ENCODE results near the gene PPM1J. TPM values are rescaled to one million over a fixed set of nuclear protein-coding genes. Genes with fewer than 3 reads are reported as not detected.
A peak's percentile ranks its signal among the peaks of the same experiment; 100 is the strongest.

Gene PPM1J
- total RNA-seq, 1 experiment from 2014 or later, result 0.85 TPM

DNA sequence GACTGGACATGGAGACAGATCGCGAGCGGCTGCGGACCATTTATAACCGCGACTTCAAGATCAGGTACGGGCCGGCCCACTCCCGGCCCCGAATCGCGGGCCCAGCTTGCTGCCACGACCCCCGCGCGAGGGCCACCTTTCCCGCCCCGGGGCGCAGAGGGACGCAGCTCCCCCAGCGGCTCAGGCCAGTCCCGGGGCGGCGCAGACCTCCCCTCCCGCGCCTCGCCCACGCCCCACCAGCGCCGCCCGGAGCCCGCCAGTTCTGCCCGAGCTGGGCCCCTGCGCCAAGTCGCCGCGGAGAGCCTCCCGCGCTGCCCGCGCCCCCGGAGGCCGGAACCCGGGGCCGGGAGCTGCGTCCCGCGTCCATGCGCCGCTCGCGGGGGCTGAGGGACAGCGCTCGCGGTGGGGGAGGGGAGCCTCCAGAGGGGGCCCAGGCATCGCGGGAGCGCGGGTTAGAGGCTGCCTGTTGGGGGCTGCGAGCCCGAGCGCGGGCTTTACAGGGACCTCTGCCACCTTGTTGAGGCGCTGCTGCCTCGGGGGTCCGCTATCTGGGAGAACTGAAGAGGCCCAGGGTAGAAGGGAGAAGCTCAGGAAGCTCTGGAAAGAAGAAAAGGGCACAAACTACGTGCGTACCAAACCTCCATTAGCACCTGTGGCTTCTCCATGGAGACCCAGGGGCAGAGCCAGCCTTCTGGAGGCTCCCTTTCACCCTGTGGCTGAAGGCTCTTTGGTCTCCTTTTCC is 40.0 kb downstream of the PPM1J start:
- Histone ChIP-seq H3K36me3 (peaks cover 9% of the 10 kb centered on the region; the same call in 1 of the 2 replicates), H3K27ac (peak overlapping the region; percentile 81), H3K4me3 (peak overlapping the region; percentile 88), H3K27me3 (no peaks in the 10 kb centered on the region), H3K9me3 (replicated peaks) (no peaks in the 10 kb centered on the region), H3K4me1 (no peaks in the 10 kb centered on the region; the same call in 1 of the 2 replicates)
- DNase-seq, result peak; percentile 67 to 74

- no peaks in the 10 kb centered on the region; the same call in 1 of the 2 replicates for H3K4me1 ChIP-seq
- peaks cover 12% of the 10 kb centered on the region; the same call in 1 of the 2 replicates for H3K36me3 ChIP-seq
- DNase-seq, result peak; percentile 79 to 85
- H3K4me3 ChIP-seq, result peak within 1 kb of the TSS; percentile 88
- H3K27ac ChIP-seq, result peak within 1 kb of the TSS; percentile 81
- H3K9me3 ChIP-seq (replicated peaks), result no peaks in the 10 kb centered on the region
- H3K27me3 ChIP-seq, result no peaks in the 10 kb centered on the region
Observed at GRCh38 chr1:112674440-112674985, 40.6 kb downstream of the PPM1J start, which contains the start of gene MOV10. TSS of gene MOV10 (plus strand) at chr1:112674659. CDS start at chr1:112674913, 254 bp downstream.

DNA sequence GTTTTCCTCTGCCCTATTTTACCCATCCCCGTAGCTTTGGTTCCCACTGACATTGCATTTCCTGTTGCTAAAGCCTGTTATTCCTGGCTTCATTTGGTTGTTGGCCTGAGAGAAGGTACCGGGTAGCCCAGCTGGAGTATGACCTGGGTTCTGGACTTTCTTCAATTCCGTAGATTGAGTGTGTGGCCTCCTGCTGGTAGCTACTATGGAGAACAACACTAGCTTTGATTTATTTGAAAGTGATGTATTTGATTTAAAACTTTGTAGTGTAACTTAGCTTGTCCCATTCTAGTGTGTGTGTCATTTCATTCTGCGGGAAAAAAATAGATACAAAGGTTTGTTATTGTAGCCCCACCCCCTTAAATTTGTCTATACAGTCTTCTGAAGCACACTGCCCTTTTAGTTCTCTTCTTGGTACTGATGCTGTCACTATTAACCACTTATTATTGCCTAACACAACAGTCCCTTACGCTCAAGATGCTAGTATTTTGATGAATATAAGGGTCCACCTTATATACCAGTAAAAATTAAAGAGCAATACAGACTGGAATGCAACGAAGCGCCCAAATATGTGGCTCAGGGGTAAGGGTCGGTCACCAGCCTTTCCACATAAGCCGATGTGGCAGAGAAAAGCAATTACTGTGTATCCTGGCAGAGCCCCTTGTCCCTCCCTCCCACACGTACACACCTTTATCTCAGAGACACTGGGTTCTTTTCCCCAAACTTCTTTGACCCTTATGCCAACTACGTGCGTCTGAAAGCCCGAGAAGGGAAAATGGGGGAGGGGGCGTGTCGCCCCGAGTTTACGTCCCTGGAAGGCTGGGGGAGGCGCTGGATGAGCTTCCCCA is 41.3 kb downstream of the PPM1J start:
- peak overlapping the region; percentile 81 for H3K27ac ChIP-seq

DNA sequence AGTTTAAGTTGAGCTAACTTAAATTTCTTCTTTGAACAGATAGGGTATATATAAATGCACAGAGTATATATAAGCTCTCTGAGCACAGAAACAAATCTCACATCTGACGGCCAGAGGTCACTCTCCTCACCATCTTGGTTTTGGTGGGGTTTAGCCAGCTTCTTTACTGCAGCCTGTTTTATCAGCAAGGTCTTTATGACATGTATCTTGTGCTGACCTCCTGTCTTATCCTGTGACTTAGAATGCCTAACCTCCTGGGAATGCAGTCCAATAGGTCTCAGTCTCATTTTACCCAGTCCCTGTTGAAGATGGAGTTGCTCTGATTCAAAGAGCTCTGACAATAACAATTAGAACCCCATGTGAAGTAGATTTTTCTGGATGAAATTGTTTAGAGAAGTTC is 42.3 kb downstream of the PPM1J start:
- Histone ChIP-seq H3K4me1 (no peaks in the 10 kb centered on the region; the same call in 1 of the 2 replicates), H3K4me3 (no peak overlapping the region), H3K9me3 (replicated peaks) (no peaks in the 10 kb centered on the region), H3K36me3 (peaks cover 26% of the 10 kb centered on the region; the same call in 1 of the 2 replicates), H3K27ac (no peak overlapping the region), H3K27me3 (no peaks in the 10 kb centered on the region)
- DNase-seq, result no peak

More for the DNA sequence above, 41.3 kb downstream of the PPM1J start:
- no peaks in the 10 kb centered on the region; the same call in 1 of the 2 replicates for H3K4me1 ChIP-seq
- no peaks in the 10 kb centered on the region for H3K9me3 ChIP-seq (replicated peaks)
- no peaks in the 10 kb centered on the region for H3K27me3 ChIP-seq
- peak overlapping the region; percentile 88 for H3K4me3 ChIP-seq
- DNase-seq, result peak in 1 of 2 experiments; percentile 43
- peaks cover 19% of the 10 kb centered on the region; the same call in 1 of the 2 replicates for H3K36me3 ChIP-seq

GRCh38 chr1:112672009-112672408 is 43.1 kb downstream of the PPM1J start:
- H3K27me3 ChIP-seq, result no peaks in the 10 kb centered on the region
- peaks cover 31% of the 10 kb centered on the region for H3K36me3 ChIP-seq
- no peak overlapping the region for H3K27ac ChIP-seq
- H3K4me3 ChIP-seq, result no peak overlapping the region
- no peaks in the 10 kb centered on the region; the same call in 1 of the 2 replicates for H3K4me1 ChIP-seq
- DNase-seq, result no peak
- no peaks in the 10 kb centered on the region for H3K9me3 ChIP-seq (replicated peaks)

GRCh38 chr1:112666946-112667345 is 48.2 kb downstream of the PPM1J start:
- Histone ChIP-seq H3K36me3 (peaks cover 74% of the 10 kb centered on the region), H3K4me1 (no peaks in the 10 kb centered on the region), H3K27ac (no peak overlapping the region), H3K27me3 (no peaks in the 10 kb centered on the region), H3K4me3 (no peak overlapping the region), H3K9me3 (replicated peaks) (no peaks in the 10 kb centered on the region)
- DNase-seq, result no peak

DNA sequence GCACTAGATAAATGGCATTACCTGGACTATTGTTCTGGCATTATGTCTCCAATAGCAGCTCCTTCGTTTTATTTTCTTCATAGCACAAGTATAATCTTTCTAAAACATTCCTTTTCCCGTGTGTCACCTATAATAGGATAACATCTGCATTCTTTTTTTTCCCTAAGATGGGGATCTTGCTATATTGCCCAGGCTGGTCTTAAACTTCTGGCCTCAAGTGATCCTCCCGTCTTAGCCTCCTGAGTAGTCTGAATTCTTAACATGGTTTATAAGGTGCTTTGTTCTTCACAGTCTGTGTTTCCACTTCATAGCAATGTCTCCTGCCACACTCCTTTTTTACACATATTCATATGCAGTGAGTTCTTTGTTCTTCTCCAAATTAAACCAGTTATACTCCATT is 49.3 kb downstream of the PPM1J start:
- H3K27me3 ChIP-seq, result no peaks in the 10 kb centered on the region
- no peak overlapping the region for H3K4me3 ChIP-seq
- no peaks in the 10 kb centered on the region for H3K9me3 ChIP-seq (replicated peaks)
- H3K27ac ChIP-seq, result no peak overlapping the region
- no peak for DNase-seq
- peaks cover 81% of the 10 kb centered on the region for H3K36me3 ChIP-seq
- H3K4me1 ChIP-seq, result no peaks in the 10 kb centered on the region

Other genes starting within 250 kb of the PPM1J start
- gene WNT2B, start 206.4 kb downstream of the PPM1J start, total RNA-seq (2014; rRNA removed; shearing (Covaris generic)), result 0.15 and 0.28 TPM in 2 replicates
- gene ST7L, start 96.2 kb downstream of the PPM1J start, total RNA-seq (2014; rRNA removed; shearing (Covaris generic)), result 24.2 and 24.8 TPM in 2 replicates
- 188 and 211 TPM in 2 replicates for gene CAPZA1, start 95.5 kb downstream of the PPM1J start, total RNA-seq (2014; rRNA removed; shearing (Covaris generic))
- gene MOV10, start 40.7 kb downstream of the PPM1J start, total RNA-seq (2014; rRNA removed; shearing (Covaris generic)), result 35.4 and 45.7 TPM in 2 replicates
- 72.4 and 87.5 TPM in 2 replicates for gene RHOC, start 8.2 kb downstream of the PPM1J start, total RNA-seq (2014; rRNA removed; shearing (Covaris generic))
- gene SLC16A1, start 240.9 kb upstream of the PPM1J start, total RNA-seq (2014; rRNA removed; shearing (Covaris generic)), result 150 and 153 TPM in 2 replicates

Measured in SJCRH30 (cell line).